Measurements from ENCODE around the gene TRIM26. TPM values are rescaled to one million over a fixed set of nuclear protein-coding genes. Genes with fewer than 3 reads are reported as not detected.

TRIM26 gene
- total RNA-seq, 1 donor from 2014 or later: 52.9 TPM

DNA sequence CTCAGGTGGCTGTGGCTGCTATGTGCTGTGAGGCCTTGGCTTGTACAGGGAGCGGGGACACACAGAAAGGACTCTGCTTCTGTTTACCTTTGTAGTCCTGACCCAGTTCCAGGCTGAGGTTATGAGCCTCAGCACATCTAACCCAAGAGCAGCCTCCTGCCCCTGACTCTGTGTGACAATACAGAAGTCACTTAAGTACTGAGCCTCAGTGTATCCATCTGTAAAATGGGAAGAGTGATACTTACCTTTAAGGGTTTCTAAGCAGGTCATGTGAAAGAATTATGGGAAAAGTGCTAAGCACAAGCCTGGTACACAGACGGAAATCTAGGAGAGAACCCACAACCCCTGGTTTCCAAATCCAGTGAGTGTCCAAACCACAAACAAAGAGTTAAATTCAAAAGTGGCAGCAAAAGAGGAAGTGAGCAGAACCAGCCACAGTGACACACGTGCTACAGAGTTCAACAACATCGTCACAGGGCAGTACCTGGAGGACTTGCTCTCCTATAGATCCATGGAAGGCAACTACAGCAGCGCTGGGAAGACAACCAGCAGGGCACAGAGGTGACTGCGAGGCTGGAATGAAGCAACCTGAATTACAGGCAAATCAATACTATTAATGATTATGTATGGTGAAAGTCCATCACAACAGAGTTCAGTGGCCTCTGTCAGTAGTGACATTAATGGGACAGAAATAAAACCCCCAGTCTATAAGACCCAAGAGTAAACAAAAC is 12.5 kb downstream of the TRIM26 start:
- Mint-ChIP-seq H3K27ac (peak overlapping the region; percentile 76), H3K4me3 (ENCODE audit: low read depth) (no peak overlapping the region), H3K27me3 (no peaks in the 10 kb centered on the region), H3K4me1 (ENCODE audit: low read depth) (peaks cover 15% of the 10 kb centered on the region), H3K36me3 (ENCODE audit: insufficient read depth) (peaks cover 17% of the 10 kb centered on the region), H3K9me3 (ENCODE audit: low read depth) (no peaks in the 10 kb centered on the region)
- TF ChIP-seq, protein P1, sequence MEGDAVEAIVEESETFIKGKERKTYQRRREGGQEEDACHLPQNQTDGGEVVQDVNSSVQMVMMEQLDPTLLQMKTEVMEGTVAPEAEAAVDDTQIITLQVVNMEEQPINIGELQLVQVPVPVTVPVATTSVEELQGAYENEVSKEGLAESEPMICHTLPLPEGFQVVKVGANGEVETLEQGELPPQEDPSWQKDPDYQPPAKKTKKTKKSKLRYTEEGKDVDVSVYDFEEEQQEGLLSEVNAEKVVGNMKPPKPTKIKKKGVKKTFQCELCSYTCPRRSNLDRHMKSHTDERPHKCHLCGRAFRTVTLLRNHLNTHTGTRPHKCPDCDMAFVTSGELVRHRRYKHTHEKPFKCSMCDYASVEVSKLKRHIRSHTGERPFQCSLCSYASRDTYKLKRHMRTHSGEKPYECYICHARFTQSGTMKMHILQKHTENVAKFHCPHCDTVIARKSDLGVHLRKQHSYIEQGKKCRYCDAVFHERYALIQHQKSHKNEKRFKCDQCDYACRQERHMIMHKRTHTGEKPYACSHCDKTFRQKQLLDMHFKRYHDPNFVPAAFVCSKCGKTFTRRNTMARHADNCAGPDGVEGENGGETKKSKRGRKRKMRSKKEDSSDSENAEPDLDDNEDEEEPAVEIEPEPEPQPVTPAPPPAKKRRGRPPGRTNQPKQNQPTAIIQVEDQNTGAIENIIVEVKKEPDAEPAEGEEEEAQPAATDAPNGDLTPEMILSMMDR (IDR thresholded peaks at IDR 0.05; ENCODE audit: unreplicated experiment): no peak
- no peak for DNase-seq (ENCODE audit: low spot score, unreplicated experiment)

DNA sequence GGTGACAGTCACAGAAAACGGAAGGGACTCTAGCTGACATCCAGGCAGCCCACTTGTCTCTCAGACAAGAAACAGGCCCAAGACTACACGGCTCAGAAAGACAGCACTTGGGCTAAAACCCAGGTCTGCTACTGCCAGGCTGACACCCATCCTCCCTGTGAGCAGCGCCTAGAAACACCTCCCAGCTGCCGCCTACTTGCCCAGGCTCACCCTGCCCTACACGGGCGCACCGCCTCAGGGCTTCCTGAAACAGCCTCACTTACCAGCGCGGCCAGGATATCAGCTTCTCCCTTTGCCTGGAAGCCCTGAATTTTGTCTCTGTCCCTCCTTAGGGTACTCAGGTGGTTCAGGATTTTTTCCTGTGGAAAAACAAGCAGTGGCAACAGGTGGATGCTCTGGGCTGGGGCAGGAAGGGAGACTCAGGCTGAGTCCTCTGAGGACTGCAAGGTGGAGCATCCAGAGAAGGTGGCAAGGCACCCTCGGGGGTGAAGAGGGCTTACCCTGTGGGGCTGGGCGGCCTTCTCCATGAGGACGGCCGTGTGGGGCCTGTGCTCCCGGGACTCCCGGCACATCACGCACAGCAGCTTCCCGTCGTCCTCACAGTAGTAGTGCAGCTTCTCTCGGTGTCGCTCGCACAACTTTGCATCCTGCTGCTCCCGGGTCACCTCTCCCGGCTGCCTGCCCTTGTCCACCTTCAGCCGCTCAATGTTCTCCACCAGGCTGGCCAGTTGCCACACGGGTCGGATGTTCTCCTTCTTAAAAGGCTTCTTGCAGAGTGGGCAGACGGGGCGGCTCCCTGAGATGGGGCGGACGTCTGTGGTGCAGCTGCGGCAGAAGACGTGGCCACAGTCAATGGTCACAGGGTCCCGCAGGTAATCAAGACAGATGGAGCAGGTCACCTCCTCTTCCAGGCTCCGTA is 14.8 kb downstream of the TRIM26 start:
- Mint-ChIP-seq H3K4me1 (ENCODE audit: low read depth) (peaks cover 14% of the 10 kb centered on the region), H3K27ac (no peak overlapping the region), H3K9me3 (ENCODE audit: low read depth) (no peaks in the 10 kb centered on the region), H3K4me3 (ENCODE audit: low read depth) (no peak overlapping the region), H3K36me3 (ENCODE audit: insufficient read depth) (peaks cover 17% of the 10 kb centered on the region), H3K27me3 (no peaks in the 10 kb centered on the region)
- DNase-seq (ENCODE audit: low spot score, unreplicated experiment): no peak
- TF ChIP-seq, protein P1 (IDR thresholded peaks at IDR 0.05; ENCODE audit: unreplicated experiment): no peak

DNA sequence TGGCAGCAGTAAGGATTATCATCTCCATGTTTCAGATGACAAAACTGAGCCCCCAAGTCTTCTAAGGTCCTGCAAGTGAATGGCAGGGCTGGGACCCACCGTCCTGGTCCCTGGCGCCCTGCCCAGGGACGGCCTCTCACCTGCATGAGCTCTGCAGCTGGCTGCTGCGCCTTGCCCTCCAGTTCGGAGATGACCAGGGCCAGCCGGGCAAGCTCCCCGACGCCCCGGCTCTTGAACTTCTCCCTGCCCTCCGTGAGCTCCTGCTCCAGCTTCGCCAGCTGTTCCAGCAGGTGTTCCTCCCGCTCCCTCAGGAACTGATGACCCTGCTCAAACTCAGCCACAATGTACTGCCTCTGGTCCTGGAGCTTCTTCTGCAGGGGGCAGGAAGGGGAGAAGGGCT is 16.8 kb downstream of the TRIM26 start:
- Mint-ChIP-seq H3K36me3 (ENCODE audit: insufficient read depth) (peaks cover 20% of the 10 kb centered on the region), H3K9me3 (ENCODE audit: low read depth) (no peaks in the 10 kb centered on the region), H3K4me3 (ENCODE audit: low read depth) (no peak overlapping the region), H3K27ac (no peak overlapping the region), H3K27me3 (no peaks in the 10 kb centered on the region), H3K4me1 (ENCODE audit: low read depth) (peaks cover 9% of the 10 kb centered on the region)
- DNase-seq (ENCODE audit: low spot score, unreplicated experiment): no peak
- TF ChIP-seq, protein P1 (IDR thresholded peaks at IDR 0.05; ENCODE audit: unreplicated experiment): no peak

DNA sequence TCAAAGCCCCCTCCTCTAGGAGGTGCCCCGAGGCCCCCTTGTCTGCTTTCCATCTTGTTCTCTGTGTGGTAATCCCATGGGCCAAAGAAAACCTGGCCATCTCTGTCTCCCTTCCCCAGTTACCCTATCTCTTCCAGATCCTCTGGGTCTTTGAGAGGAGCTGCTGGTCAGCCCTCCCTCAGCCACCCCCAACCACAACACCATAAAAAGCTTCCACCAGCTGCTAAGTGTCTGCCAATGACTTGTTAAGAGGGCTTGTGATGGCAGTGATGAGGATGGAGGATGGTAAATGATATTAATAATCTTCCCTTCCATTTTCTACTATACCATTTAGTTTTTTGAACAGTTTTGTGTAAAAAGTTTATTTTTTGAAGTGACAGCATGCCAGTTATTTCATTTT is 17.3 kb downstream of the TRIM26 start:
- H3K4me1 Mint-ChIP-seq (ENCODE audit: low read depth): peaks cover 5% of the 10 kb centered on the region
- no peak overlapping the region for H3K4me3 Mint-ChIP-seq (ENCODE audit: low read depth)
- TF ChIP-seq, protein P1 (IDR thresholded peaks at IDR 0.05; ENCODE audit: unreplicated experiment): no peak
- H3K9me3 Mint-ChIP-seq (ENCODE audit: low read depth): no peaks in the 10 kb centered on the region
- H3K36me3 Mint-ChIP-seq (ENCODE audit: insufficient read depth): peaks cover 23% of the 10 kb centered on the region
- no peak overlapping the region for H3K27ac Mint-ChIP-seq
- H3K27me3 Mint-ChIP-seq: no peaks in the 10 kb centered on the region
- DNase-seq (ENCODE audit: low spot score, unreplicated experiment): no peak
